SIG-M5 (cell line): ENCODE results near the gene FUCA1.
"Not testable (repeated sequence)": the region's sequence is repeated elsewhere in the genome, so short reads cannot be mapped to it uniquely, and the experiment has no call there.

Source experiments
- DNase-seq: peaks from one replicate; lab custom pipeline; 2025; lab: John Stamatoyannopoulos, UW

FUCA1 gene

GRCh38 chr1:23867895-23868556 is at the start of gene FUCA1:
Gene FUCA1 (minus strand): TSS chr1:23868290. CDS start chr1:23868286, 4 bp downstream.
- DNase-seq = peak; percentile 34

GRCh38 chr1:23916209-23917131 is 48.4 kb upstream of the FUCA1 start:
- no peak for DNase-seq

- no peak for DNase-seq
Measured at GRCh38 chr1:23915466-23915865, 47.4 kb upstream of the FUCA1 start.

- DNase-seq = no peak
Measured at GRCh38 chr1:23914921-23915320, 46.8 kb upstream of the FUCA1 start.

- DNase-seq = no peak
Measured at GRCh38 chr1:23913212-23913880, 45.3 kb upstream of the FUCA1 start, which contains the start of gene CNR2. Gene CNR2 (minus strand): TSS chr1:23913362. CDS start chr1:23875617, 37,745 bp downstream.

GRCh38 chr1:23911921-23912320 is 43.8 kb upstream of the FUCA1 start:
- no peak for DNase-seq

GRCh38 chr1:23910553-23911246 is 42.6 kb upstream of the FUCA1 start:
- no peak for DNase-seq

- no peak for DNase-seq
Measured at GRCh38 chr1:23910144-23910543, 42.1 kb upstream of the FUCA1 start.

- DNase-seq = no peak
Measured at GRCh38 chr1:23909412-23909811, 41.3 kb upstream of the FUCA1 start.

- DNase-seq = no peak
Measured at GRCh38 chr1:23908453-23909341, 40.6 kb upstream of the FUCA1 start.

GRCh38 chr1:23906731-23907130 is 38.6 kb upstream of the FUCA1 start:
- no peak for DNase-seq

GRCh38 chr1:23905461-23906025 is 37.5 kb upstream of the FUCA1 start:
- DNase-seq = no peak

GRCh38 chr1:23904748-23905357 is 36.8 kb upstream of the FUCA1 start:
- DNase-seq = no peak

- no peak for DNase-seq
Measured at GRCh38 chr1:23903754-23904153, 35.7 kb upstream of the FUCA1 start.

- DNase-seq = no peak
Measured at GRCh38 chr1:23902321-23903278, 34.5 kb upstream of the FUCA1 start.

- not testable (repeated sequence) for DNase-seq
Measured at GRCh38 chr1:23900017-23900416, 31.9 kb upstream of the FUCA1 start.

- no peak for DNase-seq
Measured at GRCh38 chr1:23899070-23899469, 31.0 kb upstream of the FUCA1 start.

- no peak for DNase-seq
Measured at GRCh38 chr1:23897083-23897482, 29.0 kb upstream of the FUCA1 start.

GRCh38 chr1:23896491-23896890 is 28.4 kb upstream of the FUCA1 start:
- DNase-seq = no peak
